Neural progenitor cell (in vitro differentiated cells): Measurements from ENCODE around the gene QKI. TPM values are rescaled to one million over a fixed set of nuclear protein-coding genes. Genes with fewer than 3 reads are reported as not detected.

Experiments
- DNase-seq: peaks from one replicate; pipeline ENCODE4 v3.0.0-alpha.2; 2016; ENCODE audit warnings: low spot score
- H2AFZ ChIP-seq: fragments of 200-600 bp; sonication (generic); replicated peaks from 2 replicates; pipeline ENCODE4 v1.6.1; 2016; ENCODE audit warnings: antibody characterized with exemption
- H3F3A ChIP-seq: fragments of 200-600 bp; sonication (generic); 2 replicates; pipeline ENCODE4 v1.6.1; 2016; ENCODE audit warnings: antibody characterized with exemption, low read depth
- H3K27ac ChIP-seq: fragments of 200-600 bp; sonication (generic); 2 replicates; pipeline ENCODE4 v1.5.1; 2016; ENCODE audit warnings: mild to moderate bottlenecking
- H3K27me3 ChIP-seq: fragments of 200-600 bp; sonication (generic); 2 replicates; pipeline ENCODE4 v1.6.1; 2016; ENCODE audit warnings: mild to moderate bottlenecking, moderate library complexity
- H3K36me3 ChIP-seq: fragments of 200-600 bp; sonication (generic); 2 replicates; pipeline ENCODE4 v1.5.1; 2016
- H3K4me1 ChIP-seq: fragments of 200-600 bp; sonication (generic); 2 replicates; pipeline ENCODE4 v1.6.1; 2016; ENCODE audit warnings: mixed run types
- H3K4me2 ChIP-seq: fragments of 200-600 bp; sonication (generic); 2 replicates; pipeline ENCODE4 v1.6.1; 2016
- H3K4me3 ChIP-seq: fragments of 200-600 bp; sonication (generic); 2 replicates; pipeline ENCODE4 v1.5.1; 2016
- H3K79me2 ChIP-seq: fragments of 200-600 bp; sonication (generic); 2 replicates; pipeline ENCODE4 v1.6.1; 2016; ENCODE audit warnings: low read depth
- H3K9ac ChIP-seq: fragments of 200-600 bp; sonication (generic); 2 replicates; pipeline ENCODE4 v1.6.1; 2016
- H3K9me3 ChIP-seq: fragments of 200-600 bp; sonication (generic); 2 replicates; pipeline ENCODE4 v1.5.1; 2016; ENCODE audit warnings: low read depth
- H4K20me1 ChIP-seq: fragments of 200-600 bp; sonication (generic); 2 replicates; pipeline ENCODE4 v1.6.1; 2016; ENCODE audit warnings: low read depth
- H3K27ac Mint-ChIP-seq: 3 replicates; pipeline ENCODE4 v1.8.0; 2021; ENCODE audit warnings: mixed read lengths
- H3K27me3 Mint-ChIP-seq: 2 replicates; pipeline ENCODE4 v1.8.0; 2022; ENCODE audit warnings: low read depth, mild to moderate bottlenecking, inconsistent platforms, moderate library complexity, mixed read lengths; ENCODE audit not compliant: insufficient read depth
- H3K36me3 Mint-ChIP-seq: 3 replicates; pipeline ENCODE4 v1.8.0; 2021; ENCODE audit warnings: mixed read lengths
- H3K4me1 Mint-ChIP-seq: 3 replicates; pipeline ENCODE4 v1.8.0; 2021; ENCODE audit warnings: mixed read lengths
- H3K4me3 Mint-ChIP-seq: 3 replicates; pipeline ENCODE4 v1.8.0; 2021; ENCODE audit warnings: mild to moderate bottlenecking, moderate library complexity, mixed read lengths
- H3K9me3 Mint-ChIP-seq: 3 replicates; pipeline ENCODE4 v1.8.0; 2020; ENCODE audit warnings: mixed read lengths
- CTCF ChIP-seq: fragments of 200-600 bp; sonication (generic); IDR thresholded peaks from 2 replicates; pipeline ENCODE4 v1.5.1; 2017; ENCODE audit warnings: antibody characterized with exemption, mild to moderate bottlenecking
- EZH2 ChIP-seq: fragments of 200-600 bp; sonication (generic); IDR thresholded peaks from 2 replicates; pipeline ENCODE4 v1.6.1; 2017; ENCODE audit warnings: antibody characterized with exemption, mild to moderate bottlenecking, moderate library complexity
- EZH2phosphoT487 ChIP-seq: fragments of 200-600 bp; sonication (generic); IDR thresholded peaks from 2 replicates; pipeline ENCODE4 v1.6.1; 2017; ENCODE audit warnings: antibody characterized with exemption
- total RNA-seq: library from RNA; depleted of rRNA; stranded (reverse); fragments of >200 nt; gene quantifications from 2 replicates; pipeline ENCODE4 v1.2.3, GENCODE V29; 2015; ENCODE audit warnings: low replicate concordance

The QKI gene
- total RNA-seq, 1 donor from 2014 or later, result 212 TPM

- no peak for DNase-seq
- H3K27ac ChIP-seq, result no peak overlapping the region
- Mint-ChIP-seq H3K36me3 (no peaks in the 10 kb centered on the region), H3K27me3 (peaks cover 14% of the 10 kb centered on the region), H3K9me3 (peaks cover 4% of the 10 kb centered on the region), H3K4me1 (peaks cover 67% of the 10 kb centered on the region), H3K27ac (peak overlapping the region; percentile 47), H3K4me3 (no peak overlapping the region)
- no peak overlapping the region for H3K9ac ChIP-seq
- TF ChIP-seq EZH2, result no peak
- TF ChIP-seq CTCF, result no peak
- TF ChIP-seq EZH2phosphoT487, result no peak
- H3K4me1 ChIP-seq, result peaks cover 21% of the 10 kb centered on the region
- H3F3A ChIP-seq, result peaks cover 12% of the 10 kb centered on the region
- no peak overlapping the region for H3K4me3 ChIP-seq
- H3K36me3 ChIP-seq, result no peaks in the 10 kb centered on the region
- H3K27me3 ChIP-seq, result no peaks in the 10 kb centered on the region
- no peak overlapping the region for H3K4me2 ChIP-seq
- H3K79me2 ChIP-seq, result no peaks in the 10 kb centered on the region
- H2AFZ ChIP-seq, result no peak overlapping the region
- no peaks in the 10 kb centered on the region for H4K20me1 ChIP-seq
- H3K9me3 ChIP-seq, result no peaks in the 10 kb centered on the region
Measured at GRCh38 chr6:163391985-163392384, 22.5 kb upstream of the QKI start.

- H4K20me1 ChIP-seq, result no peaks in the 10 kb centered on the region
- TF ChIP-seq EZH2, result no peak
- TF ChIP-seq EZH2phosphoT487, result no peak
- TF ChIP-seq CTCF, result no peak
- H3K36me3 ChIP-seq, result no peaks in the 10 kb centered on the region
- Mint-ChIP-seq H3K27me3 (peaks cover 14% of the 10 kb centered on the region), H3K36me3 (no peaks in the 10 kb centered on the region), H3K4me3 (no peak overlapping the region), H3K27ac (peak overlapping the region; percentile 47), H3K9me3 (peaks cover 4% of the 10 kb centered on the region), H3K4me1 (peaks cover 68% of the 10 kb centered on the region)
- H2AFZ ChIP-seq, result no peak overlapping the region
- DNase-seq, result no peak
- H3K9me3 ChIP-seq, result no peaks in the 10 kb centered on the region
- no peak overlapping the region for H3K4me3 ChIP-seq
- no peak overlapping the region for H3K27ac ChIP-seq
- no peaks in the 10 kb centered on the region for H3K27me3 ChIP-seq
- H3K79me2 ChIP-seq, result no peaks in the 10 kb centered on the region
- H3K4me1 ChIP-seq, result peaks cover 26% of the 10 kb centered on the region
- no peak overlapping the region for H3K4me2 ChIP-seq
- H3F3A ChIP-seq, result peaks cover 18% of the 10 kb centered on the region
- no peak overlapping the region for H3K9ac ChIP-seq
Measured at GRCh38 chr6:163392533-163392932, 22.0 kb upstream of the QKI start.

DNA sequence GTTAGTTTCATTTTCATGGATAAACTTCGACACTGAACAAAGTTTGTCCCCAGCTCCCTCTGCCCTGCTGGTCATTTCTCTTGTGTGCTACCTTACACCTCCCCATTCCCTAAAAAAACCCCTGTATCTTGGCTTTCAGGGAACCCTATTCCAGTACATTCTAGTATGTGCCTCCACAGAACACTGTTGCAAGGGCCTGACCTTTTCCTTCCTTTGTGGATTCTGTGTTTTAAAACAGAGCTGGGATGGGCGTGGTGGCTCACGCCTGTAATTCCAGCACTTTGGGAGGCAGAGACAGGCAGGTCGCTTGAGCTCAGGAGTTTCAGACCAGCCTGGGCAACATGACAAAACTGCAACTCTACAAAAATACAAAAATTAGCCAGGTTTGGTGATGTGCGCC lies 20.6 kb upstream of the QKI start:
- Histone ChIP-seq H3K79me2 (no peaks in the 10 kb centered on the region), H3K4me3 (no peak overlapping the region), H3K9me3 (no peaks in the 10 kb centered on the region), H3K9ac (no peak overlapping the region), H4K20me1 (no peaks in the 10 kb centered on the region), H3K4me2 (no peak overlapping the region), H3K4me1 (peaks cover 35% of the 10 kb centered on the region), H2AFZ (no peak overlapping the region), H3F3A (peaks cover 20% of the 10 kb centered on the region), H3K36me3 (no peaks in the 10 kb centered on the region), H3K27ac (no peak overlapping the region), H3K27me3 (no peaks in the 10 kb centered on the region)
- H3K36me3 Mint-ChIP-seq, result no peaks in the 10 kb centered on the region
- peaks cover 80% of the 10 kb centered on the region for H3K4me1 Mint-ChIP-seq
- H3K9me3 Mint-ChIP-seq, result peaks cover 4% of the 10 kb centered on the region
- peaks cover 14% of the 10 kb centered on the region for H3K27me3 Mint-ChIP-seq
- H3K4me3 Mint-ChIP-seq, result no peak overlapping the region
- TF ChIP-seq EZH2, result no peak
- no peak for TF ChIP-seq CTCF
- no peak for TF ChIP-seq EZH2phosphoT487
- no peak for DNase-seq
- H3K27ac Mint-ChIP-seq, result peak overlapping the region; percentile 33
